ENCODE results near the gene CDKN2B. TPM values are rescaled to one million over a fixed set of nuclear protein-coding genes. Genes with fewer than 3 reads are reported as not detected.

Gene CDKN2B
- total RNA-seq, 3 donors from 2014 or later = 0.16 to 0.40 TPM; not detected in 1

DNA sequence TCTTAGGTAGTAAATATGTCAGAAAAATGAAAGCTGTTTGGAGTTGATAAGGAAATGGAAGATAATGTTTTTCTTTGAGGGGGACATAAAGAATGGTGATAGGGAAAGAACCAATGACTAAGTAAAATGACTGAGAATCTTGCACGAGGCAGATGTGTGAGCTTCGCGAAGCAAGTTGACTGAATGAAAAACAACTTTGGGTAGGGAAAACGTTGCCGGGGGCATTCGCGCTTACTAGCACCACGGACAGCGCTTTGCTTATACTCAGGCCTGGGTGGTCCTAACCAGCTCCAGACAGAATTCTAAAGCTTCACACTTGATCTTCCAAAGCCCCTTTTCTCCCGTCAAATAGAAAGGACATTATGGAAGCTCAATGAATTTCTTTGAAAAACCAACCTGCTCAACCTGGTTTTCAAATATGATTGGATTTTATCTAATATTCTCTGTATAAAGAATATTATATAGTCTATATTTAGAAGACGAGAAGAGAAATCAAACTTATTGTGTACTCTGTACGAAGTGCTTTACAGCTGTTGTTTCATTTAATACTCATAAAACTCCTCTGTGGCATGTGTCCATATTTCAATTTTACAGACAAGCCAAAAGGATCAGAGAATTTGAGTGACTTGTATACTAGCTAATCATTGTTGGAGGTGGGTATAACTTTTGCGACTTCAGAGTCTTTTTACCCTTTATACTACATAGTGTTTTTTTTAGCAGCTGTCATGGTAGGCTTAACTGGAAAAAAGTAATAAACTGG, 1.9 kb upstream of the CDKN2B start:
- Mint-ChIP-seq H3K36me3 (ENCODE audit: insufficient read depth) (no peaks in the 10 kb centered on the region), H3K27me3 (ENCODE audit: low read depth) (peaks cover 39% of the 10 kb centered on the region), H3K4me3 (no peak overlapping the region), H3K9me3 (no peaks in the 10 kb centered on the region), H3K4me1 (ENCODE audit: low read depth) (peaks cover 11% of the 10 kb centered on the region)
- ATAC-seq (no peak), DNase-seq (no peak)

DNA sequence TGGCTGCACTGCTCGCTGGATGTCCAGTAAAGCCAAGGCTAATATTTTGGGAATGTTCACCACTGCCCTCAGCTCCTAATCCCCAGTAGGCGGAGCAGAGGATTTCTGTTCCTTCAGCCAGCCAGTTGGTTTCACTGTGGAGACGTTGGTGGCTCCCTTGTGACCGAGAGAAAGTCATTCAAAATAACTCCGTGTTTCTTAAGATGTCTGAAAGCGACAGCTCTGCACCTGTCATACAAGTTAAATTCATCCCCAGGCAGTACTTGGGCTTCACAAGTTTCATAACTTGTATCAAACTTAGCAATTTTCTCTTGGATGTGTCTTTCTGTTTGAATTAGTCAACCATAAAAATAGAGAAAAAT, 382 bp upstream of the CDKN2B start:
- DNase-seq = no peak
- H3K4me3 Mint-ChIP-seq = peak overlapping the region; percentile 82
- no peaks in the 10 kb centered on the region for H3K9me3 Mint-ChIP-seq
- no peaks in the 10 kb centered on the region for H3K36me3 Mint-ChIP-seq (ENCODE audit: insufficient read depth)
- H3K27me3 Mint-ChIP-seq (ENCODE audit: low read depth) = peaks cover 55% of the 10 kb centered on the region
- ATAC-seq = peak in 1 of 2 donors; percentile 15
- H3K4me1 Mint-ChIP-seq (ENCODE audit: low read depth) = peaks cover 22% of the 10 kb centered on the region

DNA sequence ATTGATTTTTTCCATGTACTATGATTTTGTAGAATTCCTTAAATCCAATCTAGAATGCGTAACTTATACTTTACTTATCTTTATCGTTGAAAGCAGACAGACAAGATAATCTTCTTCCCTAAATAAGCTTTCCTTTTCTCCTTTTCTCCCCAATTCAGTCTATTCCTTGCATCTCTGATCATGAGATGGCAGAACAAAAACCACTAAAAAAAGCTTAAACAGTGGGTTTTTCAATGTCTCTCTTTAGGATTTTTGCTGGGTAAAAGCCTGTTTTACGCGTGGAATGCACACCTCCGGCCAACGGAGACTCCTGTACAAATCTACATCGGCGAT, 755 bp downstream of the CDKN2B start:
- H3K9me3 Mint-ChIP-seq = no peaks in the 10 kb centered on the region
- DNase-seq (no peak), ATAC-seq (no peak)
- H3K27me3 Mint-ChIP-seq (ENCODE audit: low read depth) = peaks cover 62% of the 10 kb centered on the region
- peaks cover 22% of the 10 kb centered on the region for H3K4me1 Mint-ChIP-seq (ENCODE audit: low read depth)
- no peaks in the 10 kb centered on the region for H3K36me3 Mint-ChIP-seq (ENCODE audit: insufficient read depth)
- peak overlapping the region; percentile 82 for H3K4me3 Mint-ChIP-seq

DNA sequence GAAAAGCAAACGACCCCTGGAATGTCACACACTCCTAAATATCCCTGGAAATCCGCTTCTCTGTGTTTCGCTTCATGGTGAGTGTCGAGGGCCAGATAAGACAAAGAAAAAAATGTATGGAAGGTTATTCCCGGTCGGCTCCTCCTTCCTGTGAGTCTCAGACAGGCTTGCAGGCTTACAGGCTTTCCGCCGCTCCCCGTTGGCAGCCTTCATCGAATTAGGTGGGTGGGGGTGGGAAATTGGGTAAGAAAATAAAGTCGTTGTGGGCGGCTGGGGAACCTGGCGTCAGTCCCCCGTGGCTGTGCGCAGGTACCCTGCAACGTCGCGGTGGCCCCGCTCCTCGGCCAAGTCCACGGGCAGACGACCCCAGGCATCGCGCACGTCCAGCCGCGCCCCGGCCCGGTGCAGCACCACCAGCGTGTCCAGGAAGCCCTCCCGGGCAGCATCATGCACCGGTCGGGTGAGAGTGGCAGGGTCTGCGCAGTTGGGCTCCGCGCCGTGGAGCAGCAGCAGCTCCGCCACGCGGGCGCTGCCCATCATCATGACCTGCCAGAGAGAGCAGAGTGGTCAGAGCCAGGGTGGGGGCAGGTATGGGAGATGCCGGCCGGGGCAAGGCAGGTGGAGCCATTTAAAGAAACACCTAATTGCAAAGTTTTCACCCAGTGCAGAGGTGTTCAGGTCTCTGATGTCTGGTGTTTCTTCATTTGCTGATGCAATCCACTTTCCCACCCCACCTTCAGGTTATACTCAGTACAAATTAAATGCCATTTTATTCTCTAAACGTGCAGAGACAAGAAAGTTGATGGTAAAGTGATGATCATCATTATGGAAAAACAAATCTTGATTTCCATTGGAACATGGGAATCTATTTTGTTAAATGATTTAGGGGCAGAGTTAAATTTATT, 3.2 kb downstream of the CDKN2B start:
- Mint-ChIP-seq H3K4me1 (ENCODE audit: low read depth) (peaks cover 22% of the 10 kb centered on the region), H3K27me3 (ENCODE audit: low read depth) (peaks cover 71% of the 10 kb centered on the region), H3K9me3 (no peaks in the 10 kb centered on the region), H3K4me3 (no peak overlapping the region), H3K36me3 (ENCODE audit: insufficient read depth) (no peaks in the 10 kb centered on the region)
- ATAC-seq = no peak
- DNase-seq = no peak

GRCh38 chr9:22005021-22005701, 3.9 kb downstream of the CDKN2B start:
- no peak for DNase-seq

GRCh38 chr9:22002038-22002437, 7.1 kb downstream of the CDKN2B start:
- Mint-ChIP-seq H3K9me3 (no peaks in the 10 kb centered on the region), H3K4me1 (ENCODE audit: low read depth) (peaks cover 11% of the 10 kb centered on the region), H3K27me3 (ENCODE audit: low read depth) (peaks cover 54% of the 10 kb centered on the region), H3K4me3 (no peak overlapping the region), H3K36me3 (ENCODE audit: insufficient read depth) (no peaks in the 10 kb centered on the region)
- DNase-seq = no peak
- ATAC-seq = peak in 1 of 2 donors; percentile 18

More at GRCh38 chr9:22005021-22005701, 3.9 kb downstream of the CDKN2B start:
- Mint-ChIP-seq H3K36me3 (ENCODE audit: insufficient read depth) (no peaks in the 10 kb centered on the region), H3K4me1 (ENCODE audit: low read depth) (peaks cover 22% of the 10 kb centered on the region), H3K9me3 (no peaks in the 10 kb centered on the region), H3K4me3 (peak overlapping the region; percentile 11), H3K27me3 (ENCODE audit: low read depth) (peaks cover 68% of the 10 kb centered on the region)
- no peak for ATAC-seq

DNA sequence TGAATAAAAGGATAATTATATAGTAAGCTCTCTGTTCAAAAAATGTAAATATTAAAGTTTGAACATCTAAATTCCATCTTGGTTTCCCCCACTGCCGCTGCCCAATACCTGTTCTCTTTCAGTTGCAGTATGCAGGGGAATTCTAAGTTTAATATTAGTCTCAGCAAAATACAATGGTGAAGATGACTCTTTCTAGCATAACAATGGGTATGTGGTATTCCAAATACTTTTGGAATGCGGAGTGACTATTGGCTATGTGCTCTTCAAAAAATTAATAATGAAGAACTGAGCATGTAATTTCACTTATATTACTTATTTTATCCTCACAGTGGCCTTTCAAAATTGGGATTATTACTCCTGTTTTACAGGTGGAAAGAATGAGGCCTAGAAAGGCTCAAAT, 11.1 kb downstream of the CDKN2B start:
- H3K9me3 Mint-ChIP-seq = no peaks in the 10 kb centered on the region
- H3K27me3 Mint-ChIP-seq (ENCODE audit: low read depth) = peaks cover 22% of the 10 kb centered on the region
- DNase-seq (no peak), ATAC-seq (no peak)
- peaks cover 9% of the 10 kb centered on the region for H3K4me1 Mint-ChIP-seq (ENCODE audit: low read depth)
- H3K4me3 Mint-ChIP-seq = no peak overlapping the region
- H3K36me3 Mint-ChIP-seq (ENCODE audit: insufficient read depth) = no peaks in the 10 kb centered on the region

- Mint-ChIP-seq H3K4me1 (ENCODE audit: low read depth) (peaks cover 9% of the 10 kb centered on the region), H3K9me3 (no peaks in the 10 kb centered on the region), H3K27me3 (ENCODE audit: low read depth) (peaks cover 19% of the 10 kb centered on the region), H3K36me3 (ENCODE audit: insufficient read depth) (no peaks in the 10 kb centered on the region), H3K4me3 (no peak overlapping the region)
- no peak for ATAC-seq
- DNase-seq = no peak
Observed at GRCh38 chr9:21997480-21997879, 11.6 kb downstream of the CDKN2B start.

DNA sequence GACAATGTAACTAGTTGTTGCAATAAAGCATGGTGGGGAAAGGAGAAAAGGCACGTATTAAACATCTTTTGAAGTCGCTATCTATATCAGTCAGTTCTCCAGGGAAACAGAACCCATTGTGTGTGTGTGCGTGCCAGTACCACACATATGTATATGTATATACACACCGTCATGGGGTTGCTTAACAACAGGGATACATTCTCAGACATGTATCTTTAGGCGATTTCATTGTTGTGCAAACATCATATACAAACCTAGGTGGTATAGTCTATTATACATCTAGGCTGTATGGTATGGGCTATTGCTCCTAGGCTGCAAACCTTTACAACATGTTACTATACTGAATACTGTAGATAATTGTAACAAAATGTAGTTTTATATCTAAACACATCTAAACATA, 12.2 kb downstream of the CDKN2B start:
- no peaks in the 10 kb centered on the region for H3K9me3 Mint-ChIP-seq
- H3K4me3 Mint-ChIP-seq = no peak overlapping the region
- ATAC-seq = no peak
- H3K4me1 Mint-ChIP-seq (ENCODE audit: low read depth) = peaks cover 9% of the 10 kb centered on the region
- no peaks in the 10 kb centered on the region for H3K36me3 Mint-ChIP-seq (ENCODE audit: insufficient read depth)
- no peak for DNase-seq
- peaks cover 13% of the 10 kb centered on the region for H3K27me3 Mint-ChIP-seq (ENCODE audit: low read depth)

DNA sequence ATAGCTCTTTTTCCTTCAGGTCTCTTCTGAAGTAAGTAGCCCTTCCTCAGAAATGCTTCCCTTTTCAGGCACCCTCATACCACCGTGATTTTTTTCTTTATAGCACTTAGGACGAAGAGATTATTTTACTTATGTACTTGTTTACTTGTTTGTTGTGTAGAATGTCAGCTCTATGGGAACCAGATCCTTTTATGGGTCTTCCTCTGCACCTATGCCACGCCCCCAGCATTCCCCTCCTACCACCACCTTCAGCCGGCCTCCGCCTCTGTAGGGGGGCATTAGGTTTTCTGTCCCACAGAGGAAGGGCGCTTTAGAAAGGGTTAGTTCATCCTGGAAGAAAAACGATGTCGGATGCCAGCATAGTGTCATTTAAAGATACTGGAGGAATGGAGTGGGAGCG, 12.7 kb downstream of the CDKN2B start:
- ATAC-seq (no peak), DNase-seq (no peak)
- no peaks in the 10 kb centered on the region for H3K36me3 Mint-ChIP-seq (ENCODE audit: insufficient read depth)
- H3K9me3 Mint-ChIP-seq = no peaks in the 10 kb centered on the region
- peaks cover 9% of the 10 kb centered on the region for H3K4me1 Mint-ChIP-seq (ENCODE audit: low read depth)
- peak overlapping the region; percentile 95 for H3K4me3 Mint-ChIP-seq
- peaks cover 11% of the 10 kb centered on the region for H3K27me3 Mint-ChIP-seq (ENCODE audit: low read depth)

GRCh38 chr9:21995666-21996398, 13.3 kb downstream of the CDKN2B start:
- Mint-ChIP-seq H3K36me3 (ENCODE audit: insufficient read depth) (no peaks in the 10 kb centered on the region), H3K4me3 (peak overlapping the region; percentile 95), H3K9me3 (no peaks in the 10 kb centered on the region), H3K4me1 (ENCODE audit: low read depth) (peaks cover 9% of the 10 kb centered on the region), H3K27me3 (ENCODE audit: low read depth) (peaks cover 10% of the 10 kb centered on the region)
- DNase-seq (no peak), ATAC-seq (no peak)

GRCh38 chr9:21995006-21995665, 14.0 kb downstream of the CDKN2B start:
- ATAC-seq (peak; percentile 68 to 70), DNase-seq (peak; percentile 55)
- Mint-ChIP-seq H3K27me3 (ENCODE audit: low read depth) (peaks cover 8% of the 10 kb centered on the region), H3K9me3 (no peaks in the 10 kb centered on the region), H3K4me3 (peak overlapping the region; percentile 95), H3K4me1 (ENCODE audit: low read depth) (peaks cover 9% of the 10 kb centered on the region), H3K36me3 (ENCODE audit: insufficient read depth) (peaks cover 2% of the 10 kb centered on the region)

DNA sequence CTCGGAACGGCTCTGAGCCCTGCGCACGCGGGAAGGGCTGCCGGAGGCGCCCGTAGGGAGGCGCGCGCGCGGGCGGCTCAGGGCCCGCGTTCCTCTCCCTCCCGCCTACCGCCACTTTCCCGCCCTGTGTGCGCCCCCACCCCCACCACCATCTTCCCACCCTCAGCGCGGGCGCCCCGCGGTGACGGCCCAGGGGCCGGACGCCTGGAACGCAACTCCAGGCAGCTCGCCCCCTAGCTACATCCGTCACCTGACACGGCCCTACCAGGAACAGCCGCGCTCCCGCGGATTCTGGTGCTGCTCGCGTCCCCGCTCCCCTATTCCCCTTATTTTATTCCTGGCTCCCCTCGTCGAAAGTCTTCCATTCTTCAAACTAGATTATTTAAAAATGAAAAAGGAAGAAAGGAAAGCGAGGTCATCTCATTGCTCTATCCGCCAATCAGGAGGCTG, 14.5 kb downstream of the CDKN2B start, which contains the start of gene CDKN2B-AS1:
CDKN2B-AS1 (plus strand) TSS at position 236 of the 450 bp plus-strand sequence.
- peaks cover 9% of the 10 kb centered on the region for H3K4me1 Mint-ChIP-seq (ENCODE audit: low read depth)
- peaks cover 10% of the 10 kb centered on the region for H3K27me3 Mint-ChIP-seq (ENCODE audit: low read depth)
- no peak for DNase-seq
- H3K9me3 Mint-ChIP-seq = no peaks in the 10 kb centered on the region
- peak within 1 kb of the TSS; percentile 95 for H3K4me3 Mint-ChIP-seq
- peaks cover 2% of the 10 kb centered on the region for H3K36me3 Mint-ChIP-seq (ENCODE audit: insufficient read depth)
- peak; percentile 51 to 61 for ATAC-seq

All from activated T-cell treated with anti-CD3 and anti-CD28 coated beads, Interleukin-2, amount 50 U/mL, for 4 hours (primary cell).